NCI-H1105 (cell line): ENCODE results near the gene KIF9.
"Not testable (repeated sequence)": the region's sequence is repeated elsewhere in the genome, so short reads cannot be mapped to it uniquely, and the experiment has no call there.

ENCODE experiments used
- DNase-seq: peaks from one replicate; lab custom pipeline; 2025; lab: John Stamatoyannopoulos, UW

KIF9 gene, protein sequence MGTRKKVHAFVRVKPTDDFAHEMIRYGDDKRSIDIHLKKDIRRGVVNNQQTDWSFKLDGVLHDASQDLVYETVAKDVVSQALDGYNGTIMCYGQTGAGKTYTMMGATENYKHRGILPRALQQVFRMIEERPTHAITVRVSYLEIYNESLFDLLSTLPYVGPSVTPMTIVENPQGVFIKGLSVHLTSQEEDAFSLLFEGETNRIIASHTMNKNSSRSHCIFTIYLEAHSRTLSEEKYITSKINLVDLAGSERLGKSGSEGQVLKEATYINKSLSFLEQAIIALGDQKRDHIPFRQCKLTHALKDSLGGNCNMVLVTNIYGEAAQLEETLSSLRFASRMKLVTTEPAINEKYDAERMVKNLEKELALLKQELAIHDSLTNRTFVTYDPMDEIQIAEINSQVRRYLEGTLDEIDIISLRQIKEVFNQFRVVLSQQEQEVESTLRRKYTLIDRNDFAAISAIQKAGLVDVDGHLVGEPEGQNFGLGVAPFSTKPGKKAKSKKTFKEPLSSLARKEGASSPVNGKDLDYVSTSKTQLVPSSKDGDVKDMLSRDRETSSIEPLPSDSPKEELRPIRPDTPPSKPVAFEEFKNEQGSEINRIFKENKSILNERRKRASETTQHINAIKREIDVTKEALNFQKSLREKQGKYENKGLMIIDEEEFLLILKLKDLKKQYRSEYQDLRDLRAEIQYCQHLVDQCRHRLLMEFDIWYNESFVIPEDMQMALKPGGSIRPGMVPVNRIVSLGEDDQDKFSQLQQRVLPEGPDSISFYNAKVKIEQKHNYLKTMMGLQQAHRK

DNA sequence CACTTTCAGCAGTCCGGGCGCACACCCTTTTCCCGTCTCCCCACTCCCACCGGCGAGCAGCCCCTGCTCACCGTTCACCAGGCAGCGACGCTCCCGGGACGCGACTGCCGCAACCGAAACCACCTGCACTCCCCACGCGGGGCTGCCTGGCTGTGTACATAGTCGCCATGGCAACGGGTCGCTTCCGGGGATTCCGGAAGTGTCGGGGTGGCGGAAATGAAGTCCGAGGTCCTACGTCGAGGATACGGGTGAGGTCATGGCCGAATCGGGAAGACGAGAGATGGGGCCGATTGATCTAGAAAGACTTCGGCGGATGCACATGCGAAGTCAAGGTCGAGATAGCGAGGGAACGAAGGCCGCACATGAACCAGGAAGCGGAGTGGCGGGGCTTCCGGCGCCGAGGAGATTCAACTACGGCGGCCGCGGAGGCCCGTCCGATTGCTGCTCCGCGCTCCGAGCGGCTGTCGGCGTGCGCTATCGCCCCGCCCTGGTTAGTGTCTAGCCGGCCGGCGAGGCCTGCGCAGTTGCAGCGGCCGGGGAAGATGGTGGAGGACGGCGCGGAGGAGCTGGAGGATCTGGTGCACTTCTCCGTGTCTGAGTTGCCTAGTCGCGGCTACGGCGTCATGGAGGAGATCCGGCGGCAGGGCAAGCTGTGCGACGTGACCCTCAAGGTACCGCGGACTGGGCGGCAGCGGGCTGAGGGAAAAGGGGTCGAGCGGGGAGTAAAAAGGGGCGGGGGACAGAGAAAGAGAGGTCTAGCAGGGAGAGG, at the start of gene KIF9, which contains the start of gene KLHL18:
Gene KIF9 (minus strand): TSS at position 376 of the 769 bp plus-strand sequence. CDS start 5,425 bp downstream, outside the sequence.
Gene KLHL18 (plus strand): TSS at position 521 of the 769 bp plus-strand sequence. CDS start 22 bp downstream, at position 543.
- peak; percentile 80 for DNase-seq

DNA sequence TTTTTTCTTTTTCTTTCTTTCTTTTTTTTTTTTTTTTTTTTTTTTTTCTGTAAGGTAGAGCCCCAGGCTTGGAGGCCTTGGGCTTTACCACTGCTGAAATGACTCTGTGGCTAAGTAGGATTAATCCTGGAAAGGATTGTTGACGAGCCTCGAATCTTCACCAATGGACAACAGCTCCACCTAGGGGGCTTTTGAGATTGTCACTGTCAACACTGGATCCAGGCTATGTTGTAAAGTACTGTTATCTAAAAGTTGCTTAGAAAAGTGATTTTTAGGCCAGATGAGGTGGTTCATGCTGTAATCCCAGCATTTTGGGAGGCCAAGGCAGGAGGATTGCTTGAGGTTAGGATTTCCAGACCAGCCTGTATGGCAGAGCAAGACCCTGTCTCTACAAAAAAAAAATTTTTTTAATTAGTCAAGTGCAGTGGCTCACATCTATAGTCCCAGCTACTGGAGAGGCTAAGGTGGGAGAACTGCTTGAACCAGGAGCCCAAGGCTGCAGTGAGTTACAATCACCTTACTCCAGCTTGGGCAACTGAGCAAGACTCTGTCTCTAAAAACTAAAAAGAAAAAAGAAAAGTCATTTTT, 41.8 kb upstream of the KIF9 start:
- DNase-seq: peak; percentile 38

DNA sequence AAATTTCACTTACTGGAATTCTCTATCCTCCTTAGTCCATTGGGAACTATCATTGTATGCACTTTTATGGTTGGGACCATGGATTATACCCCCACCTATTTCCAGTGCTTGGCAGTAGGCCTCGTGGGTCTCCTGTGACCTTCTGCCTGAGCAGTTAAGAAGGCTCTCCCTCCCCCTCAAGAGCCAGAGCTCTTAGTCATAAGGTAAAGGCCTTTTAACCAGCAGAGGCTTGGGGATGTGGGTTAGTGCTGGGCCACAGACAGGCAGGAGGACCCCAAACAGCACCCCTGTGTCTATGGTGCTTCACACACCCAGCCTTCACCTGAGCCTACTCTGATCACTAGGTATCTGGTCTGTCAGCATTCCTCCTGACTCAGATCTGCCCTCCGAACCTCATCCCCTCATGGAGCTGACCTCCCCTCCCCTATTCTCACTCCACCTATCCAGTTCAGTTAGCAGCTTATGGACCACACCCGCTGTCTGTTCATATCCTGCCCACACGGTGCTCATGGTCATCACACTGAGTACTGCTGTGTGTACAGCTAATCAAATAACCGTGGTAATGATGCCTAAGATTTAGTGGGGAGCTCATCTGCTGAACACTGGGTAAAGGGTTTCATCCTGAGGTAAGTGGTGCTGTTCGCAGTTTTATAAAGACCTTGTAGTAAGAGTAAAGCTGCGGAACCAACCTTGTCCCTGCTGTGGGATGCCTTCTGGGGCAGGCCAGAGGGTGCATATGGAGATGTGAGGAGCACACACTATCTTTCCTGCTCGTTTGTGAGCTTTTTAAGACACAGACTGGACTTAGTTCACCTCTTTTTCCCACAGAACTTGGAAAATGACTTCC, 41.1 kb upstream of the KIF9 start:
- no peak for DNase-seq

DNA sequence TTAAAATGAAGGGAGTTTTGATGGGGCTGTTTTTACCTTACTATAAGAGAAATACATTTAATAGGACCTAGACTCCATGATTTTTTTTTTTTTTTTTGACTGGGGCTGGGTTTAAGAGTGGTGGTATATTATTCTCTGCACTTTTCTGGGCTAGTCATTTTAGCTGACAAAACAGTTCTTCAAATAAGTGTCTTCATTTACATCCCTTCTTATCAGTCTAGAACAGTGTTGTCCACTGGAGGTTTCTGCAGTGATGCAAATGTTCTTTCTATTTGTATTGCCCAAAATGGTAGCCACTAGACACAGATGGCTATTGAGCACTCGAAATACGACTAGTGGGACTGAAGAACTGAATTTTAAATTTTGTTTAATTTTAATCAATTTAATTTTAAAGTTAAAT, 37.4 kb upstream of the KIF9 start:
- no peak for DNase-seq

DNA sequence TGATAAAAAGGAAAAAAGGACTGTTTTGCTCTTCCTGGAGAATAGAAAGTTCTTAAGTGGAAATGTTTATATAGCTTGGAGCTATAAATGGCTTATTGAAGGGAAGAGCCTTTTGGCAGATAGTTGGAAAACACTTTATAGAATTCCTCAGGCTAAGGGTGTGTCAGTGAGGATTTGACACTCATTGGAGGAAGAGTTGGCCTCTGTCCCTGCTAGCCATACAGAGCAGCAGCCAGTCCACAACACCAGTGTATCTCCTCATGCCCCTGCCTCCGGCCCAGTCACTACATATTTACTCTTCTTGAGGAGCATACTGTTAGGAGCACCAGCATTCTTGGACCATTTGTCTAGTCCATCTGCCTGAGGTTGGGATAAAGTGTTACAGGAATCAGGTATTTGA, 36.3 kb upstream of the KIF9 start:
- no peak for DNase-seq

DNA sequence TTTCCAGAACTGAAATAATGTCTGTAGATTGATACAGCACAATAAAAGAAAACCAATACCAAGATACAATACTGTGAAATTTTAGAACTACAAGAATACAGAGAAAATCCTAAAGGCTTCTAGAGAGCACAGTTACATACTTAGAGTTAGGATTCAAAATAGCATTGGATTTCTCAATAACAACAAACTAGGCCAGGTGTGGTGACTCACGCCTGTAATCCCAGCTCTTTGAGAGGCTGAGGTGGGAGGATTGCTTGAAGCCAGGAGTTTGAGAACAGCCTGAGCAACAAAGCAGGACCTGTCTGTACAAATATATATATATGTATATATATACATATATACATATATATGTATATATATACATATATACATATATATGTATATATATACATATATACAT, 33.6 kb upstream of the KIF9 start:
- DNase-seq: not testable (repeated sequence)

DNA sequence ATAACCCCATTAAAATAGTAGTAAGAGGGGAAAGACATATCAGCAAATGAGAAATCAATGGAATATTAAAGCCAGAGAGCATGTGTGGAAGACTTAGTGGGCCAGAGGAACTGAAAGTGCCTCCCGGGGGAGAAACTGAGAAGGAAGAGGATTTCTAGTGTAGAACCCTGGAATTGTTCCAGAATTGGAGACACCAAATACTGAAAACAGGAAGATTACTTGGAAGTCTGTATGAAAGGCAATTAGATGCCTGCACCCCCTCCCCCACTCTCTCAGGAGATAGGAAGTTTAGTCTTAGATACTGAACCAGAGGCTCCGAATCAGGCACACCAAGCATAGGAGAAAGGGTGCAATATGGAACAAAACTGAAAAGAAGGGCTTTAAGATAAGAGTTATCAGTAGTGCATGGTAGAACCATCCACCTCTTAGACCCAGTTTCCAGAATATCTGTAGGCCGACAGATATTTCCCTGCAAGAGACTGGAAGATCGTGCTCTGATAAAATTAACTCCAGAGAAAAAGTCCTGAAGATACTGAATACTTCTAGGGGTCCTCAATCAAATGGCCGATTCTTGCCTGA, 32.6 kb upstream of the KIF9 start:
- DNase-seq: no peak

DNA sequence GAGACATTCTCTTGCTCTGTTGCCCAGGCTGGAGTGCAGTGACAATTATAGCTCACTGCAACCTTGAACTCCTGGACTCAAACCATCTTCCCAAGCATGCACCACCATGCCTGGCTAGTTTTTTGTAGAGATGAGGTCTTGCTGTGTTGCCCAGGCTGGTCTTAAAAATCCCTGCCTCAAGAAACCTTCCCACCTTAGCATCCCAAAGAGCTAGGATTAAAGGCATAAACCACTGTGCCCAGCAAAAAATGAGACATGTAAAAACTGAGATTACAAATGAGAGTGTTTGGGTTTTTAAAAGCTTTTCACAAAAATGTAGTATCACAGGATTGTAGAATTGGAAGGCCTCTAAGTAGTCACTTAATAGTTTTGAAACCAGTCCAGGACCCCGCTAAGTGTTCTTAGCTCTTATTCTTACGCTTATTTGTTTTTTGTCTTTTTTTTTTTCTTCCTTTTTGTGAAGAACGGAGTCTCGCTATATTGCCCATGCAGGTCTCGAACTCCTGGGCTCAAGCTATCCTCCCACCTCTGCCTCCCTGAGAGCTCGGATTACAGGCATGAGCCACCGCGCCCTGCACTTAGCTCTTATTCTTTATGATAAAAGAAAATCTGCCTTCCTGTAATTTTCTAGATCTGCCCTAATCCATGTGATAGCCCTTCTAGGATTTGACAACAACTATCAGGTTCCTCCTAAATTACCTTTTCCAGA, 31.6 kb upstream of the KIF9 start:
- no peak for DNase-seq

DNA sequence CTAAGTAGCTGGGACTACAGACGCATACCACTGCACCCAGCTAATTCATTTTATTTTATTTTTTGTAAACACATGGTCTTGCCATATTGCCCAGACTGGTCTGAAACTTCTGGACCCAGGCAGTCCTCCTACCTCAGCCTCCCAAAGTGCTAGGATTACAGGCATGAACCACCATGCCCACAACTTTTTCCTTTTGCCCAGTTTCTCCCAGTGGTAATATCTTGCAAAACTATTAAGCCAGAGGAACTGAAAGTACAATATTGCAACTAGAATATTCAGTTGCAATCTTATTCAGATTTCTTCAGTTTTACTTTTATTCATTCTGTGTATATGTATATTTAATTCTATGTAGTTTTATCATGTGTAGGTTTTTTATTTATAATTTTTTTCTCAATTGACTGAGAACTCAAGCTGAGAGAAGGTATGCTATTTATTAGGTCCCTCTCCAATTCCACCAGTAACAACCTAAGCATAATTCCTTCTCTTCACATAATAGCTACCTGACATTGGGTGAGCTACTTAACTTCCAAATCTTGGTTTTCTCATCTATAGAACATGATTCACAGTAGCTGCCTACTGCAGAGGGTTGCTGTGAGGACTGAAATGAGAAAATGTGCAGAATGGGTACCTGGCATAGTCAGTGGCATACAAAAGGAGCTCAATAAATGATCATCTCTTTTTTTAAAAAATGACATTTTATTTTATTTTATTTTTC, 30.9 kb upstream of the KIF9 start:
- no peak for DNase-seq

DNA sequence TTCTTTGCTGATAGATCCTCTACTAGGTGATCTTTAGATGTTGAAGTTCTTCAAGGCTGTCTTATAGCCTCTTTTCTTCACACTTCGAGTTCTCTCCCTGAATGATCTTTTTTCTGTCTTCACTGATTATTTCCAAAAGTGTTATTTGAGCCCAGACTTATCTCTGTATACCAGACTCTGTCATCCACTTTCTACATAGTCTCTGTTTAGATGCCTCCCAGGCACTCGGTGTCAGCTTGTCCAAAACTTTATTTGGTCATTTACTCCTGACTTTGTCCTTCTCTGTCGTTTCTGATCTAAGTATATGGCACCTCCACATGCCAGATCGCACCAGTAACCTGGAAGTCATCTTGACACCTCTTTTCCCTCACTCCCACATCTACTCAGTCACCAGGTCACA, 27.8 kb upstream of the KIF9 start:
- DNase-seq: no peak

DNA sequence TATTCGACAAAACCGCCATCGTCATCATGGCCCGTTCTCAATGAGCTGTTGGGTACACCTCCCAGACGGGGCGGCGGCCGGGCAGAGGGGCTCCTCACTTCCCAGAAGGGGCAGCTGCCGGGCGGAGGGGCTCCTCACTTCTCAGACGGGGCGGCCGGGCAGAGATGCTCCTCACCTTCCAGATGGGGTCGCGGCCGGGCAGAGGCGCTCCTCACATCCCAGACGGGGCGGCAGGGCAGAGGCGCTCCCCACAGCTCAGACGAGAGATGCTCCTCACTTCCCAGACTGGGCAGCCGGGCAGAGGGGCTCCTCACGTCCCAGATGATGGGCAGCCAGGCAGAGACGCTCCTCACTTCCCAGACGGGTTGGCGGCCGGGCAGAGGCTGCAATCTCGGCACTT, 26.6 kb upstream of the KIF9 start:
- not testable (repeated sequence) for DNase-seq

DNA sequence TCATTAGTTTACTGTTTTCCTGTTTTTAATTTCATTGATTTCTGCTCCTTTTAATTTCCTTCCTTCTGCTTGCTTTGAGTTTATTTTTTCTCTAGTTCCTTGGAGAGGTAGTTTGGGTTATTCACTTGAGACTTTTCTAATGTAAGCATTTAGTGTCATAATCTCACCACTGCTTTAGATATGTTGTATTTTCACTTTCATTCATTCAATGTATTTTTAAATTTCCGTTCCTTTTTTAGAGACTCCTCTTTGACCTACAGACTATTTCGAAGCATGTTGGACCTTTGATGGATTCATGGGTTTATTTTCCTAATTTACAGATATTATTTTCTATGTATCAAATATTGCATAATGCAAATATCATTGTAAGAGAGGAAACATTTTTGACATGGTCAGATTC, 23.4 kb upstream of the KIF9 start:
- DNase-seq: no peak

DNA sequence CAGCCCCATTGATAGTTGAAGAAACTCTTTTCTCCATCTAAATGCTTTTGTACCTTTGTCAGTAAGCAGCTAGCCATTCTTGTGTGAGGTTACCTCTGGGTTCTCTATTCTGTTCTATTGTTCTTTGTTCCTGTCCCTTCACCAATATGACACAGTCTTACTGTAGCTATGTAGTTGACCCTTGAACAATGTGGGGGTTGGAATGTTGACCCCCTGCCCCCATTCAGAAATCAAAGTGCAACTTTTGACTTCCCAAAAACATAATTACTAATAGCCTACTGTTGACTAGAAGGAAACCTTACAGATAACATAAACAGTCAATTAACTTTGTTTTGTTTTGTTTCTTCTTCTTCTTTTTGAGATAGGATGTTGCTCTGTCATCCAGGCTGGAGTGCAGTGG, 18.9 kb upstream of the KIF9 start:
- DNase-seq: no peak

DNA sequence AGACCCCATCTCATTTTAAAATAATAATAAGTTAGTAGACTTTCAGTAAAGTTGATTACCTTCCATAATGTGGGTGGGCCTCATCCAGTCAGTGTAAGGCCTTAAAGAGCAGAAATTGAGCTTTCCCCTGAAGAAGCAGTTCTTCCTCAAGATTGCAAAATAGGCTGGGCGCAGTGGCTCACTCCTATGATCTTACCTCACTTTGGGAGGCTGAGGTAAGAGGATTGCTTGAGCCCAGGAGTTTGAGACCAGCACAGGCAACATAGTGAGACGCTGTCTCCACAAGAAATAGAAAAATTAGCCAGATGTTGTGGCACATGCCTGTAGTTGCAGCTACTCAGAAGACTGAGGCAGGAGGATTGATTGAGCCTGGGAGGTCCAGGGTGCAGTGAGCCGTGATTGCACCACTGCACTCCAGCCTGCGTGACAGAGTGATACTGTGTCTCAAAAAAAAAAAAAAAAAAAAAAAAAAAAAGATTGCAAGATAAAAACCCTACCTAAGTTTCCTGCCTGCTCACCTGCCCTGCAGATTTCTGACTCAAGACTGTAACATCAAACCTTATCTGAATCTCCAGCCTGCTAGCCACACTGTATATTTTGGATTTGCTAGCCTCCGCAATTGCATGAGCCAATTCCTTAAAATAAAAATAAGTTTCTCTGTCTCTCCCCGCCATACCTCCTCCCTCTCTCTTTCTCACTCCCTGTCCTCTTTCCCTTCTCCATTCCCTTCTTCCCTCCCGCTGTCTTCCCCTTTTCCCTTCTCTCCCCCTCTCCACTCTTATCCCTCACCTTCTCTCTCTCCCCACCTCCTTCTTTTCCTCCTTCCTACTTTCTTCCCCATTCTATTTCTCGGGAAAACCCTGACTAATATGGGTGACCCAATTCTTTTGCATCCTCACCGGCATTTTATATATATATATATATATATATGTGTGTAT, 17.1 kb upstream of the KIF9 start:
- no peak for DNase-seq

DNA sequence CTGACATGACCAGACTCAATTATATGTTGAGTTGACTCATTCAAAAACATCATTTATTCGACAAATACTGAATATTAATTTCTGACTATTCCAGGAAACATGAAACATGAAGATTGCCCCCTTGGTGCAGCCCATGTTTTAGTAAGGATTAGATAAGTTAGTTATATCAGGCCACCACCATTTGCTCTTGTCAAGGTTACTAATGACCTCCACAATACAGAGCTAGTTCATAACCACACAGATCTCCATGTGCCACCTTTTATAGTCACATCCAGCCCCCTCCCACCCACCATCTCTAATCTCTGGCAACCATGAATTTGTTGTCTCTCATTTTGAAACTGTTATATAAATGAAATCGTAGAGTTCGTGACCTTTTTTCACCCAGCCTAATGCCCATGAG, 15.8 kb upstream of the KIF9 start:
- no peak for DNase-seq

DNA sequence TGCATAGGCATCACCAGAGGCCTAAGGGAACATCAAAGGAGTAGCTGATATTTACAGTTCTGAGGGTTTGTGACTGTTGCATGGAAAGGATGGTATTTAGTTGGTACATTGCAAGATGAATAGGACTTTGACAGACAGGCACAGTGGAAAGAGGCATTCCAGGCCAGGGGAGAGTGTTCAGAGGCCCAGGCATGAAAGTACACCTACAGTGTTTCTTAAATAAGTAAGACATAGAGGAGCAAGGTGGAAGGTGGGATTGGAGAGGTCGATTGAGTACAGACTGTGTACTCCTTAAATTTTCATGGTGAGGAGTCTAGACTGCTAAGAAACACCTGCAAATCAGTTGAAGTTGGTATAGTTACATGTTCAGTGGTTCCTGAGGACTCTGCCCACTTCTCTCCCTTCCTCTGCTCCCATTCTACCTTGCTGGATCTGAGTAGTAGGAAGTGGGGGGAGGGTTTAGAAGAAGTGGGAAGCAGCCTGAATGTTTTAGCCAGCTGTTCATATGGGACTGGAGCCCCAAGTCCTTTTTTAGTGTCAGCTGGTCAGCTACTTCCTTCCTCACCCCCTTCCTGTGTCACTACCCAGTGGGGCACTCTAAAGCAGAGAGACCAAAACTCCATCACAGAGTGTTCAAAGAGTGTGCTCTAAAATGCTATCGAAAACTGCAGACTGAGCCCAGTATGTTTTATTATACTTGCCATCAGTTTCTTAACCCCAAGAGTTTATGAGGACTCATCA, 14.1 kb upstream of the KIF9 start:
- DNase-seq: no peak

DNA sequence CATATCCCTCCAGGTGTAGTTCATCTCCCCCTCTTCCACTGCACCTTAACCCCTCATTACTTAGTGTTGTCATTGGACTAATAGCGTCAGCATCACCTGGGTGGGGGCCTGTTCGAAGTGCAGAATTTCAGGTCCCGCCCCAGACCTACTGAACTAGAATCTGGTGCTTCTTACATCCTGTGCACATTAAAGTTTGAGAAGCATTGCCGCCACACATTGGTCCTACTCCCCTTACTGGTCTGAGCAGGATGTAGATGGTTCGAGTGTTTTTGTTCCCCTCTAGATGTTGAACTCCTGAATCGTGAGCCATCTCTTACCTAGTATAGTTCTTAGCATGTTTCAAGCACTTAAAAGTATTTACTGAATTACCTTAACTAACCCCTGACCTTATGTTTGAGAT, 13.4 kb upstream of the KIF9 start:
- DNase-seq: no peak

DNA sequence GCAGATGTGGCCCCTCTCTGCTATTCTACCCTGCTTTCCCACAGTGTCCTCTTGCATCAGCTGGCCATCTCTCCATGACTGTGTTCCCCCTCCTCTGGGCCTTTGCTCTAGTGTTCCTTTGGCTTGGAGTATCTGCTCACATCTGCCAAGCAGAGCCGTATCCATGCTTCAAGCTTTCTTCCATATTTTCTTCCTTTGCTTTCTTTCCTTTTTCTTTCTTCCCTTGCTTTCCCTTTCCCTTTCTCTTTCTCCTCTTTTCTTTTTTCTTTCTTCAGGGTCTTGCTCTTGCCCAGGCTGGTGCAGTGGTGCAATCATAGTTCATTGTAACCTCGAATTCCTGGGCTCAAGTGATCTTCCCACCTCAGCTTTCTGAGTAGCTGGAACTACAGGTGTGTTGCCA, 12.7 kb upstream of the KIF9 start:
- no peak for DNase-seq
